Measurements from ENCODE around the gene COMMD1.

GRCh38 chr2:62038975-62039771 lies 133.7 kb downstream of the COMMD1 start:
- TF ChIP-seq CTCF (IDR thresholded peaks at IDR 0.05; ENCODE audit: poor library complexity, severe bottlenecking) (no peak), RAD21 (conservative IDR thresholded peaks at IDR 0.05) (no peak), MXI1 (conservative IDR thresholded peaks at IDR 0.05; ENCODE audit: poor library complexity, severe bottlenecking) (no peak), TAF1 (IDR thresholded peaks at IDR 0.05; ENCODE audit: low read depth) (no peak), EZH2 (IDR thresholded peaks at IDR 0.05; ENCODE audit: borderline replicate concordance, insufficient read depth, low read length, poor library complexity, severe bottlenecking) (no peak), REST (IDR thresholded peaks at IDR 0.05; ENCODE audit: borderline replicate concordance) (no peak)
